Stomach (tissue), 9 donors: ENCODE data around the gene CES3. TPM values are rescaled to one million over a fixed set of nuclear protein-coding genes. Genes with fewer than 3 reads are reported as not detected.
A peak's percentile ranks its signal among the peaks of the same experiment; 100 is the strongest.

Source experiments
- DNase-seq, 2 donors: peaks; one replicate each; pipeline versions ENCODE4 v3.0.0 to v3.0.0-alpha.2; 2013 to 2019
- H3K27ac ChIP-seq, 5 donors: fragments of 200-600 bp in 4 of 5; sonication (generic) in 4 of 5; one replicate each; pipeline ENCODE4 v1.5.1; 2013 to 2019; ENCODE audit warnings: mild to moderate bottlenecking in 1 of 5, moderate library complexity in 1 of 5
- H3K27me3 ChIP-seq, 3 donors: fragments of 200-600 bp; sonication (generic); one replicate each; pipeline ENCODE4 v1.5.1; 2017 to 2019; ENCODE audit warnings: mixed run types in 1 of 3
- H3K36me3 ChIP-seq, 4 donors: fragments of 200-600 bp; sonication (generic); 1 replicate in 3 of 4; 2 replicates in 1 of 4; pipeline ENCODE4 v1.5.1; 2016 to 2019
- H3K4me1 ChIP-seq, 4 donors: fragments of 200-600 bp; sonication (generic); one replicate each; pipeline ENCODE4 v1.5.1; 2016 to 2019
- H3K4me3 ChIP-seq, 4 donors: fragments of 200-600 bp; sonication (generic) in 3 of 4; one replicate each; pipeline ENCODE4 v1.5.1; 2016 to 2019; ENCODE audit warnings: mild to moderate bottlenecking in 1 of 4
- H3K9me3 ChIP-seq, 4 donors: fragments of 200-600 bp; sonication (generic); one replicate each; pipeline ENCODE4 v1.5.1; 2016 to 2019
- CTCF ChIP-seq, 7 experiments: fragments of 450-650 bp in 4 of 7; fragments of 200-600 bp in 3 of 7; sonication (generic) in 3 of 7; IDR thresholded peaks; one replicate each; pipeline ENCODE4 v1.5.1; 2016 to 2019; ENCODE audit warnings: antibody characterized with exemption in 7 of 7, control low read depth in 2 of 7, mild to moderate bottlenecking in 1 of 7
- EP300 ChIP-seq: sonication (generic); formaldehyde crosslinking; IDR thresholded peaks from one replicate; pipeline ENCODE4 v1.6.1; 2017; ENCODE audit warnings: antibody characterized with exemption
- POLR2A ChIP-seq, 4 donors: fragments of 450-650 bp; IDR thresholded peaks; one replicate each; pipeline ENCODE4 v1.6.1; 2016; ENCODE audit warnings: antibody characterized with exemption in 4 of 4, control low read depth in 2 of 4, mild to moderate bottlenecking in 1 of 4, moderate library complexity in 1 of 4
- POLR2AphosphoS5 ChIP-seq, 3 donors: sonication (generic); formaldehyde crosslinking; IDR thresholded peaks; one replicate each; pipeline ENCODE4 v1.6.1; 2016; ENCODE audit warnings: antibody characterized with exemption in 3 of 3
- WGBS, 5 donors: extraction: QIAGEN DNeasy Blood & Tissue Kit in 3 of 5; methylation state at CpG; one replicate each; pipeline versions ENCODE4 v1.1.5 to v1.1.7; 2013 to 2018; 5-methylcytosine and 5-hydroxymethylcytosine counted together
- intact Hi-C: fragments of 100-400 bp; cut with DNase I; formaldehyde crosslinking; loops from one replicate; pipeline ENCODE4 v1.15.1; 2023; ENCODE audit warnings: low total_unique reads
- polyA plus RNA-seq, 3 donors: library from polyadenylated mRNA; stranded (reverse); fragments of 200-250 nt; gene quantifications; one replicate each; pipeline ENCODE4 v1.2.3, GENCODE V29; 2013
- total RNA-seq, 5 donors: library from RNA; depleted of rRNA; stranded (reverse); fragments of >200 nt; gene quantifications; one replicate each; pipeline versions ENCODE4 v1.1.0 to v1.2.3, GENCODE V29; 2014 to 2016
- donor health status: healthy with polysubstance abuse.
- donor health status: Bipolar disorder and iron deficiency.
- donor health status: healthy.

Gene CES3
- total and polyA plus RNA-seq, 8 donors, result 0.37 to 145 (median 2.9) TPM; not detected in 2

- WGBS, 5 donors, result 68 to 90% (median 79%) methylated on average over 2 of the region's 2 CpGs
These were observed 10.6 kb upstream of the CES3 start for GRCh38 chr16:66950437-66950836.

GRCh38 chr16:66950971-66951790, 9.9 kb upstream of the CES3 start:
- intact Hi-C loops, result no loop called here
- no peak for TF ChIP-seq CTCF (IDR thresholded peaks at IDR 0.05)
- no peak overlapping the region for H3K4me3 ChIP-seq
- no peaks in the 10 kb centered on the region for H3K36me3 ChIP-seq
- peaks cover 8 to 22% (median 18%) of the 10 kb centered on the region in 4 donors for H3K4me1 ChIP-seq
- no peak overlapping the region for H3K27ac ChIP-seq
- no peak for DNase-seq
- H3K27me3 ChIP-seq, result peaks cover 0 to 33% (median 12%) of the 10 kb centered on the region in 3 donors
- WGBS, 5 donors, result 73 to 84% (median 77%) methylated on average over 4 of the region's 4 CpGs
- H3K9me3 ChIP-seq, result no peaks in the 10 kb centered on the region

More at GRCh38 chr16:66950437-66950836, 10.6 kb upstream of the CES3 start:
- H3K27me3 ChIP-seq, result peaks cover 0 to 33% (median 12%) of the 10 kb centered on the region in 3 donors
- intact Hi-C loops, result no loop called here
- no peaks in the 10 kb centered on the region for H3K9me3 ChIP-seq
- no peak for DNase-seq
- H3K27ac ChIP-seq, result no peak overlapping the region
- H3K36me3 ChIP-seq, result no peaks in the 10 kb centered on the region
- H3K4me3 ChIP-seq, result no peak overlapping the region
- peaks cover 8 to 22% (median 18%) of the 10 kb centered on the region in 4 donors for H3K4me1 ChIP-seq
- TF ChIP-seq CTCF (IDR thresholded peaks at IDR 0.05) (no peak), EP300 (no peak), POLR2A (IDR thresholded peaks at IDR 0.05) (no peak), POLR2AphosphoS5 (IDR thresholded peaks at IDR 0.05) (no peak)

- Histone ChIP-seq H3K27me3 (peaks cover 0 to 33% (median 12%) of the 10 kb centered on the region in 3 donors), H3K36me3 (no peaks in the 10 kb centered on the region), H3K4me3 (no peak overlapping the region), H3K4me1 (peaks cover 8 to 16% (median 13%) of the 10 kb centered on the region in 4 donors), H3K27ac (no peak overlapping the region), H3K9me3 (no peaks in the 10 kb centered on the region)
- DNase-seq, result no peak
- TF ChIP-seq CTCF (IDR thresholded peaks at IDR 0.05) (no peak), EP300 (no peak), POLR2A (IDR thresholded peaks at IDR 0.05) (no peak), POLR2AphosphoS5 (IDR thresholded peaks at IDR 0.05) (no peak)
- intact Hi-C loops, result no loop called here
- WGBS, 5 donors, result 81 to 91% (median 88%) methylated on average over 7 of the region's 7 CpGs
These were observed 8.5 kb upstream of the CES3 start for GRCh38 chr16:66952430-66953110.

- Histone ChIP-seq H3K36me3 (no peaks in the 10 kb centered on the region), H3K4me1 (peaks cover 5 to 6% (median 6%) of the 10 kb centered on the region in 4 donors), H3K27ac (no peak overlapping the region), H3K27me3 (peaks cover 0 to 28% (median 7%) of the 10 kb centered on the region in 3 donors), H3K9me3 (no peaks in the 10 kb centered on the region), H3K4me3 (no peak overlapping the region)
- TF ChIP-seq CTCF (IDR thresholded peaks at IDR 0.05) (no peak), POLR2AphosphoS5 (IDR thresholded peaks at IDR 0.05) (no peak), EP300 (no peak), POLR2A (IDR thresholded peaks at IDR 0.05) (no peak)
- intact Hi-C loops, result no loop called here
- WGBS, 5 donors, result 44 to 58% (median 54%) methylated on average over 10 of the region's 10 CpGs
- DNase-seq, result peak; percentile 28 to 66
These were observed 7.5 kb upstream of the CES3 start for GRCh38 chr16:66953462-66954096.
